Activated effector memory CD4-positive, alpha-beta T cell treated with anti-CD3 and anti-CD28 coated beads, Interleukin-2, amount 50 U/mL, for 16 hours (primary cell): ENCODE data around the gene KCNK16.

Source experiments
- DNase-seq: peaks from one replicate; pipeline ENCODE4 v3.0.0-alpha.2; 2020

The KCNK16 gene

GRCh38 chr6:39341352-39341751 is 18.9 kb upstream of the KCNK16 start:
- DNase-seq, result no peak

- DNase-seq, result no peak
Measured at GRCh38 chr6:39339868-39340550, 17.5 kb upstream of the KCNK16 start.

GRCh38 chr6:39339096-39339867 is 16.8 kb upstream of the KCNK16 start:
- no peak for DNase-seq

GRCh38 chr6:39338397-39338796 is 15.9 kb upstream of the KCNK16 start:
- DNase-seq, result no peak

DNA sequence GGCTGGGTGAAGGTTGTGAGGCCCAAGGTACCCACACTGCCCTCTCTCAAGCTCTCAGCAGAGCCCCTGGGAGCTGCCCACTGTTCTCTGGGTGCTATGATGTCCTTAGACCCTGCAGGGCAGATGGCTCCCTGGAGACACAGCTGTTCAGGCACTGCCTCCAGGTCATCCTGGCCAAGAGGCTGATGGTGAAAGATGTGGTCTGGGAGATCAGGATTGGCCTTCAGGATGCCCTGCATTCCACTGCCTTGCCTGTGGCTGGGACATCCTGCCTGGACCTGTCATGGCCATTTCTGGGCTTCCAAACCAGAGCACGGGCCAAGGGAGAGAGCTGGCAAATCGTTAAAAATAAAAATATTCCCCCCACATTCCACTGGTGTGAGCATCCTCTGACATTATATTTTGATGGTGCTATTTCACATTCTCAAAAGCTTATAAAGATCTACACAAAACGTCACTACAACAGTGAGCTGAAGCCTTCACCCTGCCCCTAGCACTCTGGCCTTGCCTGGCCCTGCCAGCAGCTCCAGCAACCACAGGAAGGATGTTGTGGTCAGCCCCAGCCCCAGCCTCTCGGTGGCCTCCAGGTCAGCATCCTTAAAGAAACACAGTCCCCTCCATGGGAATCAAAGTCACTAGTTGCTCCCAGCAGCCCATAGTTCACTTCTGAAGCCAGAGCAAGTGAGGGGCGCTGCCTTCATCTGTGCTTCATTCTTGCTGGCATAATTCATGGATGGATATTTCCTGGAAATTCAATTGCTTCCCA is 13.5 kb upstream of the KCNK16 start:
- no peak for DNase-seq

GRCh38 chr6:39333644-39334438 is 11.3 kb upstream of the KCNK16 start:
- DNase-seq, result no peak

DNA sequence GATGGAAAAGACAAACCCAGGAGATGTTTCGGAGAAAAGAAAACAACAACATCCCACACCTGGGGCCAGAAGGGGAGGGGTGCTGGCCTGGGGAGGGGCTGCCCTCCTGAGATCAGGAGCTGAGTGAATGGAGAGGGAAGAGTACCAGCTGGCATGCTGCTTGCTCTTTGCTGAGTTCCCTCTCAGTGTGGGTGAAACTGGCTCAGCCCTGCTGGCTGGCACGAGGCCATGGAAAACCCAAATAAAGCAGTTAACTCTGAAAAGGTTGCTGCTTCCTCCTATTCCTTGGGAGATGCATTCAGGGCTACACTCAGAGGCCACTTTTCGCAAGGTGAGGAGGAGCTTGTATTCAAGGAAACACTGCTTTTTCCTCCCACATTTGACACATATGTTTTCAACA is 8.0 kb upstream of the KCNK16 start:
- no peak for DNase-seq

DNA sequence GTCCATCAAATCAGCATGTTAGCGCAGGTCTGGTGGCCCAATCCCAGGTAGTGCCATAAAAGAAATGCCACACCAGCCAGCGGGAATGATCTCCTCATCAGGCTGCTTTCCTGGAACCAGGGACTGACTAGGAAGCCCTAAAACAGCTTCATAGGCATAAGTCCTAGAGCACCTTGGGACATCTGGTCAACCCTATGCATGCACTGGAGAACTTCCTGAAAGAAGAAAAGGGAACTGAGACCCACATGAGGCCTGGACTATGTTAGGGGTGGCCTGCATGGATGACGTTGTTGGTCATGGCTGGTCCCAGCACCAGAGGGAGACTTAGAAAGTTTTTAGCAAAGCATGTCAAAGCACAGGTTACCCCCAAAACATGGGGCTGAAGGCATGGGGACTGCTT is 7.6 kb upstream of the KCNK16 start:
- DNase-seq, result no peak

DNA sequence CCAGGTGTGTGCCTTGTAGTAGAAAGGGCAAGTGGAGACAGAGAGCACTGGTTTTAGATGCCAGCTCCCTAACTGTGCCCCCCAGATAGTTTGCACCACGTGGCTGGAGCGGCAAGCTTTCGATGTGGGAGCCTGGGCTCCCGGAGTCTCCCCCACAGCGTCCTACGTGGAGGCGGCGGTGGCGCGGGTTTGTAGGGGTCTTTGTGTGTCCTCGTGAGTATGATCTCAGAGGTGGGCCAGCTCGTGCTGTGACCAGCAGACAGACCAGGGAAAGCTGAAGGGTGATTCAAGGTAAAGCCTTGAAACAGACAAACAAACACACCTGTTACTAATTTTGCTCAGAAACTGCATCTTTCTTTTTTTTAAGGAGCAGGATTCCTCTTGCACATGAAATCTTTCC is 5.6 kb upstream of the KCNK16 start:
- DNase-seq, result no peak

DNA sequence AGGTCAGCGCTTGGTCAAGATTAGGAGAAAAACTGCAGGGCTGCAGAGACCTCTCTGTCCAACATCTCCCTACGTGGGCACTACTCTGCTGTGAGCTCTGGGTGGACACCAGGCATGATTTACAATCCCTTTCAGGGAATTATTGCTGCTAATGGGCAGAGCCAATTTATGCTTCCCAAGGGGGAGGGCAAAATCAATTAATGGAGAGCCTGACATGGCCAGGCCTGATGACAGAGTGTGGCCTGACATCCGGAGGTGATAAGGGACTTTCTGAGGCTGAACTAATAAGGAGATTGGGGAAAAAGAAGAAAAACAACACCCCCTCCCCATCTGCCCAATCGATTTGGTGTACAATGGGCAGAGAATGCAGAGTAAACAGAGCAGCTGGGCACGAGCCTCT is 5.0 kb upstream of the KCNK16 start:
- DNase-seq, result no peak

DNA sequence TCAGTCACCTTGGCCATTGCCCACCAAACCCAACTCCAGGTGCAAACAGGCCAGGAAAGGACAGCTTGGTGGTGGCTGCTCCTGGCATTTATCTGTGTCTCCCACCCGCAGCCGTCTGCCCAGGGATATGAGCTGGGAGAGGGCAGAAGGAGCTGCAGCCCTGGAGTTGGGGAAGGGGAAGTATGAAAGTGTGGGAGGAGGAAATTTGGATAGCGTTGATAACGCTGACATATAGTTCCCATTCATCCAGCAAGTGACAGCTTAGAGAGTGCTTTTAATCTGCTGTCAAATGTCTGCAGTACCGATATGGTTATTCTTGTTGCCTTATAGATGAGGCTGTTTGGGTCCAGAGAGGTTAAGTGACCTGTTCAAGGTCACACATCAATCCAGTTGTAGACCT is 741 bp downstream of the KCNK16 start:
- no peak for DNase-seq

GRCh38 chr6:39320363-39320984 is 2.0 kb downstream of the KCNK16 start:
- no peak for DNase-seq

- no peak for DNase-seq
Measured at GRCh38 chr6:39319621-39320362, 2.7 kb downstream of the KCNK16 start.

GRCh38 chr6:39317256-39317655 is 5.2 kb downstream of the KCNK16 start:
- no peak for DNase-seq

GRCh38 chr6:39314273-39314795 is 8.2 kb downstream of the KCNK16 start, which contains the start of gene KCNK17:
Gene KCNK17, minus strand, starts transcription at chr6:39314419. Its CDS starts 99 bp downstream, at chr6:39314320.
- no peak for DNase-seq

GRCh38 chr6:39313526-39314272 is 8.8 kb downstream of the KCNK16 start:
- DNase-seq, result no peak

DNA sequence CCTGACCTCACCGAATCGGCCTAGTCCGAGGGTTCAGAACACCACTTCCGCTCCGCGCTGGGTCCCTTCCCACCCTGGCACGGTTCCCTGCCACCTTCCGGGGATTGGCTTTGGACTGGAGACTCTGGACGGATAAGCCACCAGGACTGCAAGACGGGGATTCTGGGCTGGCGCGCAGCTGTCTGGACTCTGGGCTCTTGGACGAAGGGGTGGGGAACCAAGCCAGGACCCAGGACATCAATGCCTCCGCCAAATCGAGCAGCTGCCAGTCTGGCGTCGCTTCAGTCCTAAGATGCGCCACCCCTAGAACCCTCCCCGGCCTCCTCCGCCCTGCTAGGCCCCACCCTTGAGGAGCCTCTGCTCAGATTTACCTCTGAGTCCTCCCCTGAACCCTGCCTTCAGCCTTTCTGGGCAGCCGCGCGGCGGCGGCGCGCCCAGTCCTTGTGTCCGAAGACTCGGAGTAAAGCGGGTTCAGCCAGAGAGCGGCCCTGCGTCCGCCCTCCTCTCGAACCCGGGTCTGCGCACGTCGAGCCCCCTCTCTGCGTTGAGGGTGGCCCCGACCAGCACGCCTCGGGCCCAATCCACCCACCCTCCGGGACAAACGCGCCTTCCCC is 9.5 kb downstream of the KCNK16 start:
- DNase-seq, result no peak

- no peak for DNase-seq
Measured at GRCh38 chr6:39310542-39310941, 12.0 kb downstream of the KCNK16 start.

DNA sequence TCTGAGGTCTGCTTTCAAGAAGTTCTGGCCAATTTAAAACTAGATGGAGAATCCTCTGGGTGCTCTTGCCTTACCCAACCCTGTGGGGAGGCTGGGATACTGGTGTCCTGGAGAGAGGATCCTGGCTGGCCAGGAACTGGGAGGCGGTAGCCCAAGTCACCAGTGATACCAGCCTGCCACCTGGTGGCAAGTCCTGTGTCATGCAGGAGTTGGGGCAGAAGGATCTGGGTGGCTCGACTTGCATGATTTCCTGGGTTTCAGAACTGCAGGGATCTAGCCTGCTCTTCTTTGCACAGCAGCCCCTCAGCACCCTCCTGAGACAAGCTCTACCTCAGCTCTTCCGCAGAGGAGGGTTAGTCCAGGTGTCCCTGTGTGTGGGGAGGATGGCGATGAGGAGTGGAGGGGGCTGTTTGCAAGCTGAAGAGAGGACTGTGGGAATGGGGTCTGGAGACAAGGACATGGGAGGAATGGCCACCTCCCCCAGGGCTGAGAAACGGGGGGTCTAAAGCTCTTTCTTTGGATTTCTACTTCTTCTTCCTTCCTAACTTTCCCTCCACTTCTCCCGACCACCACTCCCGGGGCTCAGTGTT is 12.5 kb downstream of the KCNK16 start:
- peak; percentile 81 for DNase-seq

DNA sequence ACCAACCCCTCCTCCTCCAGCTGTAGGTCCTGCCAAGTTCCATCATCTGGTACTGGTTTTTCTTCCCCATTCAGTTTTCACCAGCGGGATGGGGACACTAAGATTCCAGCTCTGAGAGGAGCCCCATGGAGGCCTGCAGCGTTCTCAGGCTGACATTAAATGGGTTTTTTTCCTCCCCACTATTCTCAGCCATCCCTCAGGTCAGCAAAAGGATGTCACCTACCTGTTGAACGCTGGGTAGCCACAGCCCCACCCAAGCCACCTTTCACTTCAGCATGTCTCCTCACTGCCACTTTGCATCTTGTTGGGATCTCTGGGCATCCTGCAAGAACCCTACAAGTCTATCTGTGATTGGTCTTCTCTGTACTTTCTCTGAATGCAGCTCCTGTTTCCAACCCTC is 15.0 kb downstream of the KCNK16 start:
- no peak for DNase-seq
